C4-2B (cell line): ENCODE measurements around the gene SLC16A13.

Source experiments
- CTCF ChIP-seq: fragments of 450-650 bp; conservative IDR thresholded peaks from 2 replicates; pipeline ENCODE4 v1.5.1; 2017; ENCODE audit warnings: mild to moderate bottlenecking
- ZFX ChIP-seq: fragments of 450-650 bp; IDR thresholded peaks from 2 replicates; pipeline ENCODE4 v1.6.1; 2017

GRCh38 chr17:7074931-7075330, 39.1 kb downstream of the SLC16A13 start:
- TF ChIP-seq CTCF, result no peak
- TF ChIP-seq ZFX, result no peak
